Cardiac septum (tissue), 1 donor: ENCODE measurements around the gene NPAS1. TPM values are rescaled to one million over a fixed set of nuclear protein-coding genes. Genes with fewer than 3 reads are reported as not detected.
A peak's percentile ranks its signal among the peaks of the same experiment; 100 is the strongest.

Experiments
- DNase-seq: peaks from one replicate; pipeline ENCODE4 v3.0.0-alpha.2; 2020; ENCODE audit warnings: low spot score
- intact Hi-C: fragments of 100-400 bp; cut with DNase I; formaldehyde crosslinking; loops from one replicate; pipeline ENCODE4 v1.14.0; 2022
- long read RNA-seq: library from polyadenylated mRNA; unstranded; transcript quantifications from one replicate; pipeline ENCODE4 v2.0.0, GENCODE V29; 2021
- total RNA-seq: library from RNA; stranded (reverse); fragmentation: NEBNext Ultra II Directional; extraction: Animal tissue kit (Norgen Biotek cat#: 25700); gene quantifications from one replicate; pipeline ENCODE4 v1.2.1, GENCODE V29; 2021
- donor health status: DM: no; HTN: no; CAD: no.

The NPAS1 gene
- total RNA-seq: 0.54 TPM
- long read RNA-seq, partial matches to known transcripts: 0 of 4 reads
- long read RNA-seq, other reads (novel, unspliced or antisense): 4 of 4 reads

DNA sequence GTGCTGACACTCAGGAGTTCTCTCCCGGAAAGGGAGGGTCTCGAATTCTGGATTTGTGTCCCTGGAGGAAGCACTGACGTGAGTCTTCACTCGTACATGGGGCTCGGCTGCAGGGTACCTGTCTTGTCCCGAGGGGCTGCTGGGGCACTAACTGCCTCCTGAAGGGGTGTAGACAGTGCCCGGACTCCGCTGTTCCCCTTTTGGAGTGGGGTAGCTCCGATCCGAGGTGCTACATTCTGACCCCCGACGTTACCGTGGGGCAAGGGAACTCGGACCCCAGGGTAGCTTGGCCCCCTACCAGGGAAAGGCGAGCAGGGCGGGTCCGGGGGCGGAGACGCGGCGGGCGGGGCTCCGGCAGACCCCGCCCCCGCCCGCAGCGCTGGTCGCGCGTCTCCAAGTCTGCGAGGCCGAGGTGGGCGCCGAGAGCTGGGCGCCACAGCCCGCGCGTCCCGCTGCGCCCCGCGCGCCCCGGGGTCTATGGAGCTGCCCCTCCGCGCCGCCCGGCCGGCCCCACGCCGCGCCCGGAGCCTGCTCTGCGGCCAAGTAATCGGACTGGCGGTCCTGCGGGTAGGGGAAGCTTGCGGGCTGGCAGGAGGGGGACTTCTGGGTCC lies at the start of gene NPAS1:
TSS of gene NPAS1 (plus strand) at position 407 of the 611 bp plus-strand sequence. CDS start 1,211 bp downstream, outside the sequence.
- intact Hi-C loops: no loop called here
- DNase-seq: no peak

DNA sequence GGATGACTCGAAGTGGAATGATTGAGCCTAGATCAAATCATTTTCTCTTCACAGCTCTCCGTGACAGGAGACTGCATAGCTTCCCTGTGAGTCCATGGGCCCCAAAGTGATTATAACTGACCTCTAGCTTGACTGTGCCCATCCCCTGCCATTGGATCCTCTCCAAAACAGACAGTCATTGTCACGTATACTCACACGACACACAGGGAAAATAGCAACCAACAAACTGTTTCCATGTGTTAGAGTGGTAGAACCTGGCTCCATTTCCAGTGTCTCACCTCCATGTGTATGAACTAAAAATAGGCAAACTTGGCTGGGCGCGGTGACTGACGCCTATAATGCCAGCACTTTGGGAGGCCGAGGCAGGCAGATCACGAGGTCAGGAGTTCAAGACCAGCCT lies 48.8 kb upstream of the NPAS1 start:
- DNase-seq: no peak

GRCh38 chr19:46972311-46972710 lies 47.3 kb upstream of the NPAS1 start:
- no peak for DNase-seq
- intact Hi-C loops: no loop called here

More for the DNA sequence above, 48.8 kb upstream of the NPAS1 start:
- intact Hi-C loops: no loop called here

DNA sequence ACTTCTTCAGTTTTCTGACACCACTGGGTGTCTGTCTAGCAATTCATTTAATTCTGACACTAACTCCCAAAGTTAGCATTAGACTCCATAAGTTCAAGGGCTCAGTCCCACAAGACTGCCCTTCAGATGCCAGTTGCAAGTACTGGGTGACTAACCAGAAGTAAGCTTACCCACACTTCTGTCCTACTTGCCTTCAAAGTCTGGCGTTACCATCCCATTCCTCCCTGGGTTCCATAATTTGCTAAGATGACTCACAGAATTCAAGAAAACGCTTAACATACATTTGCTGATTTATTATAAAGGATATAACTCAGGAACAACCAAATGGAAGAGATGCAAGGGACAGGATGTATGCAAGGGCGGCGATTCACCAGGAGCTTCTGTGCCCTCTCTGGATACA lies 45.5 kb upstream of the NPAS1 start:
- intact Hi-C loops: no loop called here
- DNase-seq: no peak

DNA sequence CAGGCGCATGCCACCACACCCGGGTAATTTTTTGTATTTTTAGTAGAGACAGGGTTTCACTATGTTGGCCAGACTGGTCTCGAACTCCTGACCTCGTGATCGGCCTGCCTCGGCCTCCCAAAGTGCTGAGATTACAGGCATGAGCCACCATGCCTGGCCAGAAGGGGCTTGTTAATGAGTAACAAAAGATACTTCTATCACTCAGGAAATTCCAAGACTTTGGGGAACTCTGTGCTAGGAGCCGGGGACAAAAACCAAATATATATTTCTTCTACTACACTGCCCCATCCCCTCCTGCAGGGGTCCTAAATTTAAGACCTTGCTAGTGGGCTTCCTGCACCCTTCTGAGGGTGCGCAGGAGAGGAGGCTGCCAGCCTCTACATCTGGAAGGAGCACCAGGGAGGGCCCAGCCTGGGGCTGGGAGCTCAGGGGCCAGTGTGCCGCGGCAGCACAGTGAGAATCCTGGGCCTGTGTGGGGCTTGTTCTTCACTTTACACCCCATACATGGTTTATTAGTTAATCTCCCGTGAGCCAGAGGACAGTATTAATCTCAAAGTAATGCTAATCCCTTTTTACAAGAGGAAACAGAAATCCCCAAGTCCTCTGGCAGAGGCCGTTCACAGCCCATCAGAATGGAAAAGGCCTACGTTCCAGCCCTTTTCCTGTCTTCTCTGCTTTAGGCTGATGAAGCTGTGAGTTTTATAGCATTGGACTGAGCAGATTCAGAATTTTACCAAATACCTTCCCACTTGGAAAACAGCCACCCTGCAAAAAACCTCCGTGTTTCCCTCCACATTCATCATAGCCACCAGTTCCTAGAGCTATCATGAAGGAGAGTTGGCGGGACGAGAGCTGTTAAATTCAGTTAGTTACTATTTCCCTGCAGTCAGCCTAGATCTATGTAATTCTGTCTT lies 44.4 kb upstream of the NPAS1 start:
- no peak for DNase-seq
- intact Hi-C loops: loop anchor here (5.0 kb wide), 2 partner anchors 113 to 238 kb away; partner anchors contain the start of gene ARHGAP35

DNA sequence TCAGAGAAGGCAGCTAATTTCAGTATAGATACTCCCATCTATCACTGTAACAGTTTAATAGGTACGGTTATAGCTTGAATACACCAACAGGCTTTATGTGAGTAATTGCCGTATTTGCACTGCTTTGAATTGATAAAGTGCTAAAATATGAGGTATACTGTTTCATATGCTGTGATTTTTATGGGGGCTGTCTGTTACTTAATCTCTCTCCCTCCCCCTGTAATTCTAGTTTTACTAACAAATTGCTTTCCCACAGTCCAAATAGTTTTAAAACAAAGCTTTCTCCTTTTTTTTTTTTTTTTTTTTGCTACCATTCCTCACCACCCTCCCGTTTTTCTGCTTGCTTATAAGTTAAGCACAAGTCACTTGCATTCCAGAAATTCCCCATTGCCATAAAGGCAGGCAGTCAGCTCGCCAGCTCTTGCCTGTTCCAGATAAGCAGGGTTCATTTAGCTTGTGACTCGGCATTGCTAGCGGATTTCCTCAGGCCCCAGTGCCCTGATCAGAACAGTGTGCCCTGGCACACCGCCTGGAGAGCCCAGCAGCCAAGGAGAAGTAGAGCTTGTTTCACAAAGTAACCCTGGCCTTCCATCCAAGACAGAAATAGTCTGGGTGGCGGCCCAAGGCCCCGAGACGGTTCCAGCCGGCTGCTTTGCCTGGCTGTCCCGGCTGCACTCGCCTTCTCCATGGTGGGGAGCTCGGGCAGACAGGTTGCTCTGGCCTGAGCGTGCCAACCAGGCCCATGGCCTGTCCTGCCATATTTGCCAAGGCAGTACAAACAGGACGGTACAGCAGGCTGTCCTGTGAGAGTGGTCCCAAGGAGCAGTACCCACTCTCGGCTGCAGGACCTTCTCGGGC lies 43.5 kb upstream of the NPAS1 start:
- peak; percentile 92 for DNase-seq
- intact Hi-C loops: loop anchor here (5.0 kb wide), 2 partner anchors 114 to 239 kb away; partner anchors contain the start of gene ARHGAP35

DNA sequence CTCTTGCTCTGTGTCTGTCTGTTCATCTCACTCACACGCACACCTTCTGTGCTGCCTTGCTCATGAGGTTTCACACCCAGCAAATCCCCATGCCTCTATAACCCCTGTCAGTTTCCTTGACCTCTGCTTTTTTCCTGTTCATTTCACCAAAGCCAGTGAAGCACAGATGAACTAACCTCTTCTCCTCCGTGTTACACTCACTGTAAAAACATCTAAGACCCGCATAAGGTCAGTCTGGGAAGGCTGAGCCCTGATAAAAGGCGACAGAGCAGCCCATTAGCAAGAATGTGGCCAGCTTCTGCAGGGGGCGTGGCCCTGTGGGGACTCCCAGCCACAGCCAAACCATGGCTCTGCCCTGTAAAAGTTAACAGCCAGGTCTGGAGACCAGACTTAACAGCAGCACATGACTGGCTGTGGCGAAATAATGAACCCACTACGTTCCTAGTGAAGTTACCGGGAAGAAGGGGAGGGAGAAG lies 42.8 kb upstream of the NPAS1 start:
- no peak for DNase-seq
- intact Hi-C loops: loop anchor here (5.0 kb wide), 2 partner anchors 115 to 240 kb away; partner anchors contain the start of gene ARHGAP35

GRCh38 chr19:46977548-46977947 lies 42.1 kb upstream of the NPAS1 start:
- no peak for DNase-seq
- intact Hi-C loops: loop anchor here (5.0 kb wide), 2 partner anchors 115 to 240 kb away; partner anchors contain the start of gene ARHGAP35

DNA sequence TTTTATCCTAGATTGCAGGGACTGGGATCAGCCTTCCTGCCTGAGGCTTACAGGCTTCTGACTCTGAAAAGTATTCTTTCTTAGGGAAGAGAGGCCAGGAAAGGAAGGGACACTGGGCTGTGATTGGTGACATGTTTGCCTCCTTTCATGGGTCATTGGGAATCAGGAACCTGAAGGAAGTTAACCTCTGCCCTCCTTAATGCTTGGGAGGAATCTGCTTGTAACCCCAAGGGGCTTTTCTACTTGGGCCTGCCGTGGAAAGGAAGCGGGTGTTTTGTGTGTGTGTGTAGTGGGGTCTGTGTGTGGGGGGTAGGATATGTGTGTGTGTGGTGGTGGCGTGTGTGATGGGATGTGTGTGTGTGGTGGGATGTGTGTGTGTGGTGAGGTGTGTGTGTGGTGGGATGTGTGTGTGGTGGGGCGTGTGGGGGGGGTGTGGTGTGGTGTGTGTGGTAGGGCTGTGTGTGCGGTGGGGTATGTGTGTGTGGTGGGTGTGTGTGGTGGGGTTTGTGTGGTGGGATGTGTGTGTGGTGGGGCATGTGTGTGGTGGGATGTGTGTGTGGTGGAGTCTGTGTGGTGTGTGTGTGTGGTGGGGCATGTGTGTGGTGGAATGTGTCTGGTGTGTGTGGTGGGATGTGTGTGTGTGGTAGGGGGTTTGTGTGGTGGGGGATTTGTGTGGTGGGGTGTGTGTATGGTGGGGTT lies 41.3 kb upstream of the NPAS1 start:
- intact Hi-C loops: loop anchor here (5.0 kb wide), 2 partner anchors 116 to 241 kb away; partner anchors contain the start of gene ARHGAP35
- no peak for DNase-seq

GRCh38 chr19:46979126-46980105 lies 40.2 kb upstream of the NPAS1 start:
- DNase-seq: no peak
- intact Hi-C loops: loop anchor here (5.0 kb wide), 2 partner anchors 117 to 242 kb away; partner anchors contain the start of gene ARHGAP35

GRCh38 chr19:46980761-46981160 lies 38.9 kb upstream of the NPAS1 start:
- no peak for DNase-seq
- intact Hi-C loops: no loop called here

GRCh38 chr19:46981286-46981945 lies 38.2 kb upstream of the NPAS1 start:
- intact Hi-C loops: no loop called here
- DNase-seq: no peak

- no peak for DNase-seq
- intact Hi-C loops: no loop called here
Measured at GRCh38 chr19:46983097-46983496, 36.5 kb upstream of the NPAS1 start.

DNA sequence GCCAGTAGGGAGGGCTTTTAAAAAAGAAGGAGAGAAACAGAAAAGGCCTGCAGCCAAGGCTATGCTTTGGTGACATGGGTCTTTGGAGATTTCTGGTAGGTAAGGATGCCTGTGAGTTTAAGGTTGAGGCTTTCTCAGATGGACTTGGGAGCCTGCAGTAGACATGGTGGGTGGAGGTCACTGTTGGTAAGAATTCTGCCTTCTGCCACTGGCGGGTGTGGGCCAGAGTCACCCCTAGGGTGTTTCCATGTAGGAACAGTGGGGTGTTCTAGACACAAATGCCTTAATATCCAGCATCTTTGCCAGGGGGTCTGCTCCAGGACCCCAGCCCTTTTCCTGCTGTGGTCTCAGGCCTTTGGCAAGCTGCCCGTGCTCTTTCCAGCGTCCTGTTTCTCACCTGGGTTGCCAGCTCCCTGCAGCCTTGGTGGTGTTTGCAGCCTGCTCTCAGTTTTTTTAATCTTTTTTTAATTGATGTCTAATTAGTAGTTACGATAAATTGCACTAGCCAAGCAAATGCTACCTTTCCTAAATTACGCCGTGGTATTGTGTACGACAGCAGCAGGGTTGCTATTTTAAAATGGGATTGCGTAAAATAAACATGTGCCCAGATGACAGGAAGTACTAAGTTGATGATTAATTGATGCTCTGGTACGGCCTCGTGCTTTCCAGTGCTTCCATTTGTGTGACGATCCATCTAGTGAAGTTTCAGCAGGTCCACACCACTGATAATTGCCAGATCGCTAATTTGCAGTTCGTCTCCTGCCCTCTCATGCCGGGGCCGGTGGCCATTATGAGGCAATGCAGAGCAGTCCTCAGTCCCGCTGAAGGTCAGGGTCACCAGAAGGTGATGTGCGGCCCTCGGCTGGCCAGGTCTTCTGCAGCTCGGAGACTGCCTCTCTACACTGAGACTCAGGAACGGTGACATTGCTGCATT lies 35.3 kb upstream of the NPAS1 start:
- no peak for DNase-seq
- intact Hi-C loops: loop anchor here (5.0 kb wide), 1 partner anchor 57 kb away; no protein-coding TSS in a partner anchor

DNA sequence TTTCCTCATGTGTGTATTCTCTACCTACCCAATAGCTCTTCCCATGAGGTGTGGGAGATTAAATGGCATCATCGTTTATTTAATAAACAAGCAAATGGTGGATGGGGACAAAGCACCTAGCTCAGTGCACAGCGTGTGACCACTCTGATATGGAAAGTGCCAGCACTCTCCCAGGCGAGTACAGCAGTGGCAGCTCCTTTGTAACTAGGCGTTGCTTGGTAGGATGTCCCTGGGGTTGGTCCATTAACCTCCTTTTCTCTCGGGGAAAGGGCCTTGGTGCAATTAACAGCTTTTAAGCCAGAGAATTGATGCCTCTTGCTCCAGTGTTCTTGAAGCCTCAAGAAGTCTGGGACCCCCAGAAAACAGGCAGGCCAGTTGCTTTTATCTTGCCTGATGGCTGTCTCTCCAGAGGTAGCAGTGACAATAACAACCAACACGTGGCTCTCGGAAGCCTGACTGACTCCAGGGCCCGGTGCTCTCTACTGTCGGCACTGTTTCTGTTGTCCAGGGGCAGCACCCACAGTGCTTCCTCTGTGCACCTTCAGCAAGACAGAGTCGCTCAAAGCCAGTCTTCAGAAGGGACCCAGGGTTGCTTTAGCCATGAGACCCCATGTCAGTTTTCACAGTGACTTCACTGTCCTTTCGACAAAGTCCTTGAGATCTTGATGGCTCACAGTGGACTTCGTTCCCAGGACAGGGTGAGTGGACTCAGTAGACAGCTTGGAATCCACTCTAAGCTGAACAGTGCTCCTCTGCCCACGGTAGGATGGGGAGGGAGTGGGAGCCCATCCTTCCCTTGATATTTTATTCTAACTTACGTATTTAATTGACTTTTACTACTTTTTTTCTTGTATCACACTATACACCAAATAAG lies 33.9 kb upstream of the NPAS1 start:
- no peak for DNase-seq
- intact Hi-C loops: loop anchor here (5.0 kb wide), 1 partner anchor 58 kb away; no protein-coding TSS in a partner anchor
